GM13977 (cell line): Measurements from ENCODE around the gene HTT-AS.
"Not testable (repeated sequence)": the region's sequence is repeated elsewhere in the genome, so short reads cannot be mapped to it uniquely, and the experiment has no call there.

Experiments used
- DNase-seq: peaks from one replicate; pipeline ENCODE4 v3.0.0; 2012; ENCODE audit warnings: low spot score
- CTCF ChIP-seq: IDR thresholded peaks from 2 replicates; pipeline ENCODE4 v1.5.1; 2012; ENCODE audit warnings: mild to moderate bottlenecking, control low read depth; ENCODE audit not compliant: insufficient read depth; ENCODE audit errors: extremely low read depth, missing control alignments
- in situ Hi-C: fragments of 300-500 bp; cut with MboI; formaldehyde crosslinking; loops from one replicate; pipeline ENCODE4 v1.12.0; 2022; ENCODE audit warnings: low sequenced_read_pairs, low pct_unique_long_range_greater_than_20kb, mixed read lengths, inconsistent platforms; ENCODE audit not compliant: unreplicated experiment

The HTT-AS gene

GRCh38 chr4:3096202-3096601, 21.9 kb upstream of the HTT-AS start:
- DNase-seq = no peak
- in situ Hi-C loops = no loop called here
- no peak for TF ChIP-seq CTCF

GRCh38 chr4:3094701-3095100, 20.4 kb upstream of the HTT-AS start:
- DNase-seq, in situ Hi-C loops: not testable (repeated sequence)

- DNase-seq = no peak
- no peak for TF ChIP-seq CTCF
- in situ Hi-C loops = no loop called here
Measured at GRCh38 chr4:3091464-3091863, 17.1 kb upstream of the HTT-AS start.

- in situ Hi-C loops = no loop called here
- no peak for DNase-seq
- no peak for TF ChIP-seq CTCF
Measured at GRCh38 chr4:3087115-3087797, 12.9 kb upstream of the HTT-AS start.

- DNase-seq = no peak
- in situ Hi-C loops = no loop called here
- no peak for TF ChIP-seq CTCF
Measured at GRCh38 chr4:3085948-3086670, 11.8 kb upstream of the HTT-AS start.

- in situ Hi-C loops = no loop called here
- no peak for DNase-seq
- TF ChIP-seq CTCF = no peak
Measured at GRCh38 chr4:3083732-3084131, 9.4 kb upstream of the HTT-AS start.

- no peak for TF ChIP-seq CTCF
- in situ Hi-C loops = no loop called here
- DNase-seq = no peak
Measured at GRCh38 chr4:3082925-3083515, 8.7 kb upstream of the HTT-AS start.
